NCI-H510A (cell line): ENCODE data around the gene PLEKHA7.
"Not testable (repeated sequence)": the region's sequence is repeated elsewhere in the genome, so short reads cannot be mapped to it uniquely, and the experiment has no call there.

Source experiments
- DNase-seq: peaks from one replicate; lab custom pipeline; 2025; lab: John Stamatoyannopoulos, UW

PLEKHA7 gene

DNA sequence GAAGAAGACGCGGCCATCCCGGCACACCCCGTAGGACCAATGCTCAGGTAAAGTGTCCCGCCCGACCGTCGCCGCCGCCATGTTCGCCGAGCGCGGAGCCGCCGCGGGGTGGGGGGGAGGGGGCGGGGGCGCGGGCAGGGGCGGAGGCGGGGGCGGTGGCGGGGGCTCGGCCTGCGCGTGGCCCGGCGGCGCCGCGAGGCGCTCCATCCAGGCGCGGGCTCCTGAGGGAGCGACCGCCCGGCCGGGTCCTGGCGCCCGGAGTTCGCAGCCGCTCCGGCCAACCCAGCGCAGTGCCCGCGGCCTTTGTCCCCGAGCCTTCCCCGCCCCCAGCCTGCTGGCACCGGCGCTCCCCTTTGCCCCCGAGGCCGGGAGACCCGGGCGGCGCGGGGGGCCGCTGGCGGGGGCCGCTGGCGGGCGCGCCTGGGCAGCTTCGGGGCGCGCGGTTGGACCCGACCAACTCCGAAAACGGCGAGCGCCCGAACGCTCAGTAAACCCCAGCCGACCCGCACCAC is at the start of gene PLEKHA7:
Gene PLEKHA7 (minus strand): TSS at position 94 of the 512 bp plus-strand sequence. CDS start 13 bp downstream, at position 81.
- DNase-seq = no peak

DNA sequence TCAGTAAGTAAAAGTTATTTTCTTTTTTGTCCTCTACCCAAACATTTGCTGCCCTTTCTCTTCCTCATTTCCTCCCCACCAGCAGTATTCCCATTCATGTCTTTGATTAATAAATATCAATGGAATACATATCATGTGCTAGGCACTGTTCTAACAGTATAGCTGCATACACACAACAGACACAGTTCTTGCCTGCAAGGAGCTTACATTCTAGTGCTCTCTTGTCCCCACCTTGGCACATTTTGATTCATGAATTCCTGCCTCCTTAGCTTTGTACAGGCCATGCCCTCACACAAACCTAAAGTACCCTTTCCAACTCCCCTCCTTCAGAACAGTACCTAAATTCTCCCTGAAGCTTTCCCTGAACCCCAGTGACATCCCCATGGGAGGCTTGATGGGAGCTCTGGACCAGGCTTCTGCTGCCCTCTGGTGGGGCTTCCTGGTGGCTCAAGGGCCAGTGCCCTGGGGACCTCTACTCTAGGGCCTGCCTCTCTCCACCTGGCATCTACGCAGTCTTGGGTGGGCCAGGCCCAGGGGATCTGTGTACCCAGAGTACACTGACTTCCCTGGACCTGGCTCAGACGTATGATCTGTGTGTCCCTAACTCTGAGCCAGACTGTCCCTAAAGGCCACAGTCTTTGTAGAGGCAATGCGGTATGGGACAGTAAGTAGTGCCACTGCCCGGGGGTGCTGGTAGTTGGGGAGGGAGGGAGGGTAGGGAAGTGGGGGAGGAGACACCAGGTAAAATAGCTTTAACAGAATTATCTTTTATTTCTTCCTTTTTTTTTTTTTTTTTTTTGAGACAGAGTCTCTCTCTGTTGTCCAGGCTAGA is 49.2 kb upstream of the PLEKHA7 start:
- DNase-seq = no peak

DNA sequence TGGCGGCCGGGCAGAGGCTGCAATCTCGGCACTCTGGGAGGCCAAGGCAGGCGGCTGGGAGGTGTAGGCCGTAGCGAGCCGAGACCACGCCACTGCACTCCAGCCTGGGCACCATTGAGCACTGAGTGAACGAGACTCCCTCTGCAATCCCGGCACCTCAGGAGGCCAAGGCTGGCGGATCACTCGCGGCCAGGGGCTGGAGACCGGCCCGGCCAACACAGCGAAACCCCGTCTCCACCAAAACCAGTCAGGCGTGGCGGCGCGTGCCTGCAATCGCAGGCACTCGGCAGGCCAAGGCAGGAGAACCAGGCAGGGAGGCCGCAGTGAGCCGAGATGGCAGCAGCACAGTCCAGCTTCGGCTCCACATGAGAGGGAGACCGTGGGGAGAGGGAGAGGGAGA is 36.9 kb upstream of the PLEKHA7 start:
- not testable (repeated sequence) for DNase-seq

DNA sequence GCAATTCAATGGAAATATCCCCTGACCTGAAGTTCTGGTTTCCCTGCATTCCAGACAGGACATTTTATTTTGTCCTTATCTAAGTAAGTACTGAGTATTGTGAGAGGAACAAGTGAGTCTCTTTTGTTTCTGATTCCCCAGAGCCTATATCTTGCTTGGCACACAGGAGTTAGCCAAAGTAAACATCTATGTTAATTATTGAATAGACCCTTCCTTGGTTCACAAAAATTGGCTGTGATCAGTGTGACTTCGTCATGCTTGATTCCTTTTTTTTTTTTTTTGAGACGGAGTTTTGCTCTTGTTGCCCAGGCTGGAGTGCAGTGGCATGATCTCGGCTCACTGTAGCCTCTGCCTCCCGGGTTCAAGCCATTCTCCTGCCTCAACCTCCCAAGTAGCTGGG is 34.3 kb upstream of the PLEKHA7 start:
- not testable (repeated sequence) for DNase-seq

GRCh38 chr11:17046690-17047089 is 32.5 kb upstream of the PLEKHA7 start:
- DNase-seq = no peak

DNA sequence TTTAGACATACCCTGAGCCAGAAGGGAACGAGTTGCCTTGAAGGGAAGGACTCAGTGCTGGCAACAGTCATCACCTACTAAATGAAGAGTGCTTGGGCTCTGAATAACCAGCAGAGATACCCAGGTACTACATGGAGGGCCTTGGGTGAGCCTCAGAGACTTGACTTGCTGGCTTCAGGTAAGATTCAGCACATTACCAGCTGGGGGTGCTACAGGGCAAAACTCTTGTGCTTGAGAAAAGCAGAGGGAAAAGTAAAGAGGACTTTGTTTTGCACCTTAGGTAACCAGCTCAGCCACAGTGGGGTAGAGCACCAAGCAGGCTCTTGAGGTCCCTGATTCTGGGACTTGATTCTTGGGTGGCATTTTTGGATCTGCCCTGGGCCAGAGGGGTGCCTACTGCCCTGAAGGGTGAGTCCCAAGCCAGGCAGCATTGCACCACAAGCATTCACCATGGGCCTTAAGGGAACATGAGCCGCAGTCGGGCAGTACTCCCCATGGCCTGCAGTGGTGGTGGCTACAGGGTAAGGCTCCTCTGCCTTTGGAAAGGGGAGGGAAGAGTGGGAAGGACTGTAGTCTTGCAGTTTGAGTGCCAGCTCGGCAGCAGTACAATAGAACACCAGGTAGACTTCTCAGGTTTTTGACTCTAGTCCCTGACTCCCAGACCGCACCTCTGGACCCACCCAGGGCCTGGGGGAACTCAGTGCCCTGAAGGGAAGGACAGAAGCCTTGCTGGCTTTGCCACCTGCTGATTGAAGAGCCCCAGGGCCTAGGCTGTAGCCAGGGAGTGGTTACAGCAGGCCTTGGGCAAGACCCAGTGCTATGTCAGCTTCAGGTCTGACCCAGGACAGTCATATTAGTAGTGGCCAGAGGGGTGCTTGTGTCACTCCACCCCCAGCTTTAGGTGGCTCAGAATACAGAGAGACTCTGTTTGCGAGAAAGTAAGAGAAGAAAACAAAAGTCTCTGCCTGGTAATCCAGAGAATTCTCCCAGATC is 22.7 kb upstream of the PLEKHA7 start:
- DNase-seq = no peak

DNA sequence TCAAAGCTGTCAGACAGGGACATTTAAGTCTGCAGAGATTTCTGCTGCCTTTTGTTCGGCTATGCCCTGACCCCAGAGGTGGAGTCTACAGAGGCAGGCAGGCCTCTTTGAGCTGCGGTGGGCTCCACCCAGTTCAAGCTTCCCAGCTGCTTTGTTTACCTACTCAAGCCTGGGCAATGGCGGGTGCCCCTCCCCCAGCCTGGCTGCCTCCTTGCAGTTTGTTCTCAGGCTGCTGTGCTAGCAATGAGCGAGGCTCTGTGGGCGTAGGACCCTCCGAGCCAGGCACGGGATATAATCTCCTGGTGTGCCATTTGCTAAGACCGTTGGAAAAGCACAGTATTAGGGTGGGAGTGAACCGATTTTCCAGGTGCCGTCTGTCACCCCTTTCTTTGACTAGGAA is 19.8 kb upstream of the PLEKHA7 start:
- DNase-seq = not testable (repeated sequence)

GRCh38 chr11:17026487-17027082 is 12.4 kb upstream of the PLEKHA7 start:
- DNase-seq = no peak

DNA sequence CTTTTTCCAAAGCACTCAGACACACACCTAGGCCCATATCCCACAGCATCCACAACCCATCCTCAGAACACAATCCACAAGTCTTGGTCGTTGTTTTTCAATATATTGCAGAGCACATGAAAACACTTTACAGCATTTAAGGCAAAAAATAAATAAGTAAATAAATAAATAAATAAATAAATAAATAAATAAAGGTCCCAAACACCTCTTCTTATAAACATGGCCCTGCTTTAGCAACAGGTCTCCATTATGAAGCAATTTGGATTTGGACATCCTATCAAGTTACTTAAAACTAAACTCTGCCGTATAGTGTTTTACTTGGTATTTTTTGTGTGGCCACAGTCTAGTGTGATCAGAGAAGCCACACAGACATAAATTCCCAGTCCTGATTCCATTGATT is 10.7 kb upstream of the PLEKHA7 start:
- no peak for DNase-seq

DNA sequence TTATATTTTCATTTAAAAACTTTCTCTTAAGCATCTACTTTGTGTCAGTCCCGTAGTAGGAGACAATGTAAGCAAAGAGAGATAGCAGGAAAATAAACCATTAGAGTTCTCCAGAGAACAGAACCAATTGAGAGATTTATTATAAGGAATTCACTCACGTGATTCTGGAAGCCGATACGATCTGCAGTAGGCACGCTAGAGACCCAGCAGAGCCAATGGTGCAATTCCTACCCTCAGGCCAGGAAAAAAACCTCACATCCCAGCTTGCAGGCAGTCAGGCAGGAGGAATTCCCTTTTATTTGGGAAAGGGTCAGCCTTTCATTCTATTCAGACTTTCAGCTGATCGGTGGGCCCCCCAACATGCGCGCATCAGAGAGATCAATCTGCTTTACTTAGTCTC is 7.3 kb upstream of the PLEKHA7 start:
- no peak for DNase-seq

- no peak for DNase-seq
Observed at GRCh38 chr11:17020831-17021230, 6.6 kb upstream of the PLEKHA7 start.

GRCh38 chr11:17019232-17019631 is 5.0 kb upstream of the PLEKHA7 start:
- no peak for DNase-seq

GRCh38 chr11:17015627-17016126 is 1.5 kb upstream of the PLEKHA7 start:
- DNase-seq = no peak

- DNase-seq = no peak
Observed at GRCh38 chr11:17014833-17015626, 816 bp upstream of the PLEKHA7 start.

- DNase-seq = no peak
Observed at GRCh38 chr11:17013548-17014320, 480 bp downstream of the PLEKHA7 start.

- no peak for DNase-seq
Observed at GRCh38 chr11:17012712-17013547, 1.3 kb downstream of the PLEKHA7 start.

GRCh38 chr11:17012179-17012578 is 2.0 kb downstream of the PLEKHA7 start:
- no peak for DNase-seq

GRCh38 chr11:17010851-17011420 is 3.3 kb downstream of the PLEKHA7 start:
- DNase-seq = no peak

DNA sequence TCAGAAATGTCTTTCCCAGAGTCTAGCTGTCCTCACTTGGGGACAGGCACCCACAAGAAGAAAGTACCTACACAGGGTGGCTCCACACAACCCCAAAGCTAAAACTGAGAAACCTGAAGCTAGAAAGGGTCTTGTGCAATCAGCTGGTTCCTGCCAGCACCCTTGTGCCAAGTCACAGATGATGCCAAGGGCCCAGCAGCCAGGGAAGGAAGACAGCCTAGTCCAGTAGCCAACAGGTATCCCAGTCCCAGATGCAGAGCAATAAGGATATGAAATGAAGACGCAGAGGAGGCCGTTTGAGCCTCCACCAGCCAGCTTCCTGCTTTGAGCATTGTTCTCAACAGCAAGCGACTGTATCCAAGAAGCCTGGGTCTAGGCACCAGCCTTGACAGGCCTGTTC is 6.1 kb downstream of the PLEKHA7 start:
- DNase-seq = no peak
